DND-41 (cell line): ENCODE results near the gene PRRX2.

Experiments
- EZH2 ChIP-seq: IDR thresholded peaks from 3 replicates; pipeline ENCODE4 v1.6.1; 2012; ENCODE audit warnings: borderline replicate concordance, low read depth, mild to moderate bottlenecking, moderate library complexity, low read length, inconsistent platforms; ENCODE audit not compliant: severe bottlenecking
- TF ChIP-seq, protein P1 (sequence below): IDR thresholded peaks from 2 replicates; pipeline ENCODE4 v1.5.1; 2012; ENCODE audit warnings: borderline replicate concordance, low read length, moderate library complexity, mild to moderate bottlenecking; ENCODE audit not compliant: poor library complexity, severe bottlenecking; ENCODE audit errors: extremely low read depth

- TF ChIP-seq, protein P1, sequence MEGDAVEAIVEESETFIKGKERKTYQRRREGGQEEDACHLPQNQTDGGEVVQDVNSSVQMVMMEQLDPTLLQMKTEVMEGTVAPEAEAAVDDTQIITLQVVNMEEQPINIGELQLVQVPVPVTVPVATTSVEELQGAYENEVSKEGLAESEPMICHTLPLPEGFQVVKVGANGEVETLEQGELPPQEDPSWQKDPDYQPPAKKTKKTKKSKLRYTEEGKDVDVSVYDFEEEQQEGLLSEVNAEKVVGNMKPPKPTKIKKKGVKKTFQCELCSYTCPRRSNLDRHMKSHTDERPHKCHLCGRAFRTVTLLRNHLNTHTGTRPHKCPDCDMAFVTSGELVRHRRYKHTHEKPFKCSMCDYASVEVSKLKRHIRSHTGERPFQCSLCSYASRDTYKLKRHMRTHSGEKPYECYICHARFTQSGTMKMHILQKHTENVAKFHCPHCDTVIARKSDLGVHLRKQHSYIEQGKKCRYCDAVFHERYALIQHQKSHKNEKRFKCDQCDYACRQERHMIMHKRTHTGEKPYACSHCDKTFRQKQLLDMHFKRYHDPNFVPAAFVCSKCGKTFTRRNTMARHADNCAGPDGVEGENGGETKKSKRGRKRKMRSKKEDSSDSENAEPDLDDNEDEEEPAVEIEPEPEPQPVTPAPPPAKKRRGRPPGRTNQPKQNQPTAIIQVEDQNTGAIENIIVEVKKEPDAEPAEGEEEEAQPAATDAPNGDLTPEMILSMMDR: no peak
- no peak for TF ChIP-seq EZH2
These were observed 70.9 kb downstream of the PRRX2 start for GRCh38 chr9:129736334-129736733.
